A673 (cell line): ENCODE results near the gene ONECUT1.

Experiments
- EZH2 ChIP-seq: fragments of 200-600 bp; sonication (generic); IDR thresholded peaks from 2 replicates; pipeline ENCODE4 v1.6.1; 2017; ENCODE audit warnings: borderline replicate concordance, low read depth, mild to moderate bottlenecking, mixed read lengths, antibody characterized with exemption, low read length; ENCODE audit not compliant: poor library complexity, severe bottlenecking
- TF ChIP-seq, protein P1 (sequence below): fragments of 300-800, 200-600 bp; sonication (generic); conservative IDR thresholded peaks from 2 replicates; pipeline ENCODE4 v1.5.1; 2017; ENCODE audit warnings: low read depth, mild to moderate bottlenecking, antibody characterized with exemption, low read length, moderate library complexity, mixed read lengths

DNA sequence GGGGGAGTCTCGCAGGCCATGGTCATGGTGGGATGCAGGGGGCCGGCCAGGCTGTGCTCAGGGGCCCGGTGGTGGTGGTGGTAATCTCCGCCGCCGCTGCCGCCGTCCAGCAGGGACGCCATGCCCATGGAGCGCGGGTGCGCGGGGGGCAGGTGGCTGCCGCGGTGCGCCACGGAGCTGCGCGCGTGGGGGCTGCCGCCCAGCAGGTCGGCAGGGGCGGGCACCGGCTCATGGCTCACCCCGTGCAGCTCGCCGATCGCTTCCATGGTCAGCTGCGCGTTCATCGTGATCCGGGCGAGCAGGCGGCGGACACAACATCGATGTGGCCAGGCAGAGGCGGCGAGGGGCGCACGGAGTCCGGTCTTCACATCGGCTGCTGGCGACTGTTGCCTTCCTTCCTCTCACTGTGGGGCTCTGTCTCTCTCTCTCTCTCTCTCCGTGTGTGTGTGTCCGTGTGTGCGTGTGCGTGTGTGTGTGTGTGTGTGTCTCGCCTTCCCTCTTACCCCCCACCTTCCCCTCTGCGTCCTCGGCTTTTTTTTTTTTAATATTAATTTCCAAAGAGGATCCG lies 451 bp downstream of the ONECUT1 start:
- TF ChIP-seq, protein P1, sequence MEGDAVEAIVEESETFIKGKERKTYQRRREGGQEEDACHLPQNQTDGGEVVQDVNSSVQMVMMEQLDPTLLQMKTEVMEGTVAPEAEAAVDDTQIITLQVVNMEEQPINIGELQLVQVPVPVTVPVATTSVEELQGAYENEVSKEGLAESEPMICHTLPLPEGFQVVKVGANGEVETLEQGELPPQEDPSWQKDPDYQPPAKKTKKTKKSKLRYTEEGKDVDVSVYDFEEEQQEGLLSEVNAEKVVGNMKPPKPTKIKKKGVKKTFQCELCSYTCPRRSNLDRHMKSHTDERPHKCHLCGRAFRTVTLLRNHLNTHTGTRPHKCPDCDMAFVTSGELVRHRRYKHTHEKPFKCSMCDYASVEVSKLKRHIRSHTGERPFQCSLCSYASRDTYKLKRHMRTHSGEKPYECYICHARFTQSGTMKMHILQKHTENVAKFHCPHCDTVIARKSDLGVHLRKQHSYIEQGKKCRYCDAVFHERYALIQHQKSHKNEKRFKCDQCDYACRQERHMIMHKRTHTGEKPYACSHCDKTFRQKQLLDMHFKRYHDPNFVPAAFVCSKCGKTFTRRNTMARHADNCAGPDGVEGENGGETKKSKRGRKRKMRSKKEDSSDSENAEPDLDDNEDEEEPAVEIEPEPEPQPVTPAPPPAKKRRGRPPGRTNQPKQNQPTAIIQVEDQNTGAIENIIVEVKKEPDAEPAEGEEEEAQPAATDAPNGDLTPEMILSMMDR = no peak
- no peak for TF ChIP-seq EZH2
